ENCODE data around the gene PPP3CA.

PPP3CA gene

DNA sequence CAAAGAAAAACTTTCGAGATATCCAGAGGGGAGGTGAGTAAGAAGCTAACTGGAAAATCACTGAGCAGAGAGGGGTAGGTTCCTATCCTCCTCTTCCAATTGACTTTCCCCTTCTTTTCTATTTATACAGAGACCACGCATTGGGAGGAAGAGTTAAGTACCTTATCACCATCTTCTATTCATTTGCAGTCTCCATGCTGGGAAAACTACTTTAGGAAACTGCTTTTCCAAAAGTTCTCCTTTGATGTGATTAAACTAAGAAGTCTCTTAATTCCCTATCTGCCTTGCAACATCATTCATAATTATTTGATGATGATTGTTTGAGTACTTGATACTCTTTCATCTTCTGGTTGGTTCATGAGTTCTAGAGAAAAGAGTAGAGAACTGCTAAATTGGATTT, 306.6 kb downstream of the PPP3CA start:
- TF ChIP-seq, protein P1, sequence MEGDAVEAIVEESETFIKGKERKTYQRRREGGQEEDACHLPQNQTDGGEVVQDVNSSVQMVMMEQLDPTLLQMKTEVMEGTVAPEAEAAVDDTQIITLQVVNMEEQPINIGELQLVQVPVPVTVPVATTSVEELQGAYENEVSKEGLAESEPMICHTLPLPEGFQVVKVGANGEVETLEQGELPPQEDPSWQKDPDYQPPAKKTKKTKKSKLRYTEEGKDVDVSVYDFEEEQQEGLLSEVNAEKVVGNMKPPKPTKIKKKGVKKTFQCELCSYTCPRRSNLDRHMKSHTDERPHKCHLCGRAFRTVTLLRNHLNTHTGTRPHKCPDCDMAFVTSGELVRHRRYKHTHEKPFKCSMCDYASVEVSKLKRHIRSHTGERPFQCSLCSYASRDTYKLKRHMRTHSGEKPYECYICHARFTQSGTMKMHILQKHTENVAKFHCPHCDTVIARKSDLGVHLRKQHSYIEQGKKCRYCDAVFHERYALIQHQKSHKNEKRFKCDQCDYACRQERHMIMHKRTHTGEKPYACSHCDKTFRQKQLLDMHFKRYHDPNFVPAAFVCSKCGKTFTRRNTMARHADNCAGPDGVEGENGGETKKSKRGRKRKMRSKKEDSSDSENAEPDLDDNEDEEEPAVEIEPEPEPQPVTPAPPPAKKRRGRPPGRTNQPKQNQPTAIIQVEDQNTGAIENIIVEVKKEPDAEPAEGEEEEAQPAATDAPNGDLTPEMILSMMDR (conservative IDR thresholded peaks at IDR 0.05; ENCODE audit: low read length): no peak
- DNase-seq (ENCODE audit: low read depth): no peak
- H3K4me3 ChIP-seq (ENCODE audit: low read length): no peak overlapping the region

DNA sequence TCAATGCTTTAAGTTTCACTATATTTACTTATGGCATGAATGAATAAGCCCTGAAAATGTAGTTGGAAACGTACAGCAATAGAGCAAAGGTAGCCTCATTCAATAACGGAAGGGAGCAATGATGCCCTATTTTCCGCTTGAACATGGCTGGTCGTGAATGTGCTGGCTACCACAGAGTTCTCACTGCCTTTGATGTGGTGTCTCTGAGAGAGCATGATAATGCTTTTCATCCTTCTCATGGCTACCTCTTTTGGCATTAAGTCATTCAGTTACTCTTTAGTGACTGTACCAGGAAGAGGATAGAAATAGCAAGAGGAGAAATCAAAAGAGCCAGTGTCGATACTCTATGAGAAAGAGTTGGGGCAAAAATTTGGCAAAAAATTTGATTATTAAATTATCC, 308.0 kb downstream of the PPP3CA start:
- TF ChIP-seq, protein P1 (conservative IDR thresholded peaks at IDR 0.05; ENCODE audit: low read length): no peak
- H3K4me3 ChIP-seq (ENCODE audit: low read length): no peak overlapping the region
- no peak for DNase-seq (ENCODE audit: low read depth)

DNA sequence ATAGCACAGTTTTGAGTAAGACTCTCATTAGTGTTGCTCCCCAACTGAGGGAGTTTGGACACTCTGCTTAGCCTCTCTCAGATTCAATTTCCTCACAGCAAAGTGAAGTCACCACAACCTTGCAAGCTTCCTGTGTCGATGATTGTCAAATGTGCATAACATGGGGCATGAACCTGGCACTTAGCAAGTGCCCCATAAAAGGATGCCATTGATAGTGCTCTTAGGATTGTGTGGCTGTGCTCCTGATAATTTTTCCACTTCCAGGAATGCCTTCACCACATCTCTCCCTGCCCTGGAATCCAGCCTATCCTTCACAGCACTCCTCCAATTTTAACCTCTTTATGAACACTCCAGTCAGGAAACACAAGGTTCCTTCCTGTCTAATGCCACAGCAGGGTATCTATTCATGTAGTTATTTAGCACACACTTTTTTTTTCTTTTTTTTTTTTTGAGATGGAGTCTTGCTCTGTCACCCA, 309.4 kb downstream of the PPP3CA start:
- H3K4me3 ChIP-seq (ENCODE audit: low read length): no peak overlapping the region
- DNase-seq (ENCODE audit: low read depth): peak; percentile 4
- TF ChIP-seq, protein P1 (conservative IDR thresholded peaks at IDR 0.05; ENCODE audit: low read length): no peak

DNA sequence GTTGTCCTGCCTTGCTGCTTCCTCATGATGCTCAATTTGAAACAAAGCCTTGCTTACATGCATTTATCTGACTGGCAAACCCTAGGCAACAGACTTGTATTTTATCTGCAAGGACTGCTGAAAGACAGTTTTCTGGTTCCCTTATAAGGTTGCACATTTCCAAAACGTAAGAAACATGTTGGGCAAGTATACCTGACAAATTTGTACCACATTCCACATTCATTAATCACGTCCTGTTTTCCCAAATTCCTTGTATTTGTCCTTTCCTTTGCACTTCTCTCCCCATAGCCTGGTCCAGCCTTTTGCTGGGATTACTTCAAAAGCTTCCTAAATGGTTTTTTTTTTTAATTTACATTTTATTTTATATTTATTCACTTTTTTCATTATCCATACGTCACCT, 310.1 kb downstream of the PPP3CA start:
- no peak for DNase-seq (ENCODE audit: low read depth)
- TF ChIP-seq, protein P1 (conservative IDR thresholded peaks at IDR 0.05; ENCODE audit: low read length): no peak

DNA sequence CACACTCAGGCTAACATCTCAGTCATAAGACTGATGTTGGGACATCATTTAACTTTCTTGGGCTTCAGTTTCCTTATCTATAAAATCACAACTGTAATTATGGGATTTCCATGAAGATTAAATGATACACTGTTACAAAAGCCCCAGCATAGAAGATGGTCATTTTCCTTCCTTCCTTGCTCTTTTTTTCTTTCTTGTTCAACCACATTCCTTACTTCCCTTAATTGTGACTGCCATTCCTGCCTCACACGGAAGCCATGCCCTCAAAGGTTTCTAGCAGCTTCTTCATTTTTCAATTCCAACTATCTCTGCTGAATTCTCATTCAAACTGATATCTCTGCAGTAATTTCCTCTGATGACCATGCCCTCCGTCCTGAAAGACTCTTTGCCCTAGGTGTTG, 311.8 kb downstream of the PPP3CA start:
- TF ChIP-seq, protein P1 (conservative IDR thresholded peaks at IDR 0.05; ENCODE audit: low read length): no peak
- DNase-seq (ENCODE audit: low read depth): no peak
- no peak overlapping the region for H3K4me3 ChIP-seq (ENCODE audit: low read length)

More for the DNA sequence above, 310.1 kb downstream of the PPP3CA start:
- H3K4me3 ChIP-seq (ENCODE audit: low read length): no peak overlapping the region

DNA sequence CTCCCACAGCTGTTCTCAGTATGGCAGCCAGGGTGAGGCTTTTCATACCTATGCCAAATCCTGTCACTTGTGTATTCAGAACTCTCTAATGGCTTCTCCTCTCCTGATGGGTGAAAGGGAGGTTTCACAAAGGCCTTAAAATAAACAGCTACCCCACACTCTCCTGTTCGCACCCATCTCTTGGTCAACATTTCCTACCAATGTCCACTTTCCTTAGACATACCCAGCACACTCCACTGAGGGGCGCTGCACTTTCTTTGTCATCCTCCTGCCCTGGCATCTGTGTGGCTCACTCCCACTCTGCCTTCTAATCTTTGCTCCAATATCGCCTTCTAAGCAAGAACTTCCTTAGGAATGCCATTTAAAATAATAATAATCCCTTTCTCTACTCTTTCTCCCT, 313.3 kb downstream of the PPP3CA start:
- no peak for DNase-seq (ENCODE audit: low read depth)
- TF ChIP-seq, protein P1 (conservative IDR thresholded peaks at IDR 0.05; ENCODE audit: low read length): no peak
- no peak overlapping the region for H3K4me3 ChIP-seq (ENCODE audit: low read length)

DNA sequence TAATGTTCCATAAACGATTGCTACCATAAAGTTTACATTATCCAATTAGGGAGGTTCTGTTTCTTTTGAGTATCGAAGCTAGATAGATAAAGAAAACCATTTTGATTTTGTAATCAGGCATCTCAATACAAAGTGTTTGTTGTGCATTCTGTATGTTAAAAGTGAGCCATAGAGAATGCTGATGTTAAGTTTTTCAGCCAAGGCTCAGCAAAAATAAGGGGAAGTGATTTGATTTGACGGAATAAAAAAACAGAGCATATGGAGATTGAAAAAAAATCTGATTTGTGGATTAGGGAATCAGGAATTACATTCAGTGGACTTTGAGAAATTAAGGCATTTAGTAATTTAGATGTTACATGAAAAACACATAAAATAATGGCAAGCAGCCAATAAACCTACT, 314.8 kb downstream of the PPP3CA start:
- no peak for DNase-seq (ENCODE audit: low read depth)
- TF ChIP-seq, protein P1 (conservative IDR thresholded peaks at IDR 0.05; ENCODE audit: low read length): no peak
- H3K4me3 ChIP-seq (ENCODE audit: low read length): no peak overlapping the region

All from AG10803 (cell line).